Fibroblast of peridontal ligament (primary cell): ENCODE results near the gene DAO.
A peak's percentile ranks its signal among the peaks of the same experiment; 100 is the strongest.

Source experiments
- DNase-seq: peaks from one replicate; pipeline ENCODE4 v3.0.0-alpha.2; 2010; ENCODE audit errors: extremely low read depth

The DAO gene

GRCh38 chr12:108875682-108876361 is 4.1 kb upstream of the DAO start:
- no peak for DNase-seq

GRCh38 chr12:108876550-108876949 is 3.3 kb upstream of the DAO start:
- DNase-seq: no peak

GRCh38 chr12:108881953-108882352 is 2.1 kb downstream of the DAO start:
- DNase-seq: no peak

GRCh38 chr12:108884116-108885012 is 4.5 kb downstream of the DAO start:
- DNase-seq: no peak

GRCh38 chr12:108886873-108887629 is 7.2 kb downstream of the DAO start:
- DNase-seq: no peak

GRCh38 chr12:108888031-108888430 is 8.1 kb downstream of the DAO start:
- no peak for DNase-seq

GRCh38 chr12:108890208-108890607 is 10.3 kb downstream of the DAO start:
- peak; percentile 6 for DNase-seq

- DNase-seq: no peak
Observed at GRCh38 chr12:108895220-108895802, 15.4 kb downstream of the DAO start.

- no peak for DNase-seq
Observed at GRCh38 chr12:108896336-108896735, 16.4 kb downstream of the DAO start.

- no peak for DNase-seq
Observed at GRCh38 chr12:108896817-108897216, 16.9 kb downstream of the DAO start.

- DNase-seq: no peak
Observed at GRCh38 chr12:108899145-108899544, 19.3 kb downstream of the DAO start.

- no peak for DNase-seq
Observed at GRCh38 chr12:108905725-108906124, 25.8 kb downstream of the DAO start.

GRCh38 chr12:108906971-108907370 is 27.1 kb downstream of the DAO start:
- no peak for DNase-seq

GRCh38 chr12:108907839-108908351 is 28.0 kb downstream of the DAO start:
- DNase-seq: no peak

- no peak for DNase-seq
Observed at GRCh38 chr12:108910336-108910735, 30.4 kb downstream of the DAO start.

GRCh38 chr12:108911915-108912314 is 32.0 kb downstream of the DAO start:
- DNase-seq: no peak

- DNase-seq: no peak
Observed at GRCh38 chr12:108912361-108912760, 32.5 kb downstream of the DAO start.

GRCh38 chr12:108914121-108914531 is 34.2 kb downstream of the DAO start:
- peak; percentile 36 for DNase-seq

- DNase-seq: no peak
Observed at GRCh38 chr12:108915632-108916133, 35.8 kb downstream of the DAO start.

GRCh38 chr12:108916336-108916735 is 36.4 kb downstream of the DAO start:
- DNase-seq: no peak

- no peak for DNase-seq
Observed at GRCh38 chr12:108918206-108918605, 38.3 kb downstream of the DAO start.
